ENCODE measurements around the gene AZI2. TPM values are rescaled to one million over a fixed set of nuclear protein-coding genes. Genes with fewer than 3 reads are reported as not detected.

Gene AZI2
- polyA plus RNA-seq, 2 of the 4 experiments (the other 2 are of a cell fraction): 35.6 to 99.4 TPM

GRCh38 chr3:28345690-28346089 is 2.9 kb downstream of the AZI2 start:
- Histone ChIP-seq H3K4me3 (no peak overlapping the region), H3K9me3 (no peaks in the 10 kb centered on the region), H3K4me1 (peaks cover 32% of the 10 kb centered on the region), H3K4me2 (no peak overlapping the region; the same call in 2 of the 3 replicates), H3K27ac (no peak overlapping the region)
- CTCF ChIA-PET: interaction anchor here (1.0 kb wide), 1 partner anchor 10 kb away, joined by 5 read pairs; no protein-coding TSS in a partner anchor
- TF ChIP-seq JUNB (IDR thresholded peaks at IDR 0.05): no peak
- TF ChIP-seq RFX5 (IDR thresholded peaks at IDR 0.05): no peak
- no peak for TF ChIP-seq ZFP36 (IDR thresholded peaks at IDR 0.05; ENCODE audit: borderline replicate concordance, partially characterized antibody)
- TF ChIP-seq MYC (IDR thresholded peaks at IDR 0.05; ENCODE audit: borderline replicate concordance, low read length): no peak
- no peak for TF ChIP-seq BHLHE40 (IDR thresholded peaks at IDR 0.05; ENCODE audit: low read depth, low read length)
- TF ChIP-seq ZSCAN20 (CRISPR knock-in tag; IDR thresholded peaks at IDR 0.05): no peak
- TF ChIP-seq E2F6 (IDR thresholded peaks at IDR 0.05; ENCODE audit: borderline replicate concordance, low read depth): no peak
- no peak for TF ChIP-seq EHMT2 (IDR thresholded peaks at IDR 0.05; ENCODE audit: low read depth)
- no peak for TF ChIP-seq HEYL (CRISPR knock-in tag; IDR thresholded peaks at IDR 0.05)
- no peak for TF ChIP-seq ESRRA (IDR thresholded peaks at IDR 0.05; ENCODE audit: borderline replicate concordance, low read length)
- no peak for TF ChIP-seq CHD4 (IDR thresholded peaks at IDR 0.05; ENCODE audit: borderline replicate concordance)
- TF ChIP-seq KDM5A (IDR thresholded peaks at IDR 0.05): no peak
- TF ChIP-seq MAX (IDR thresholded peaks at IDR 0.05): no peak
- TF ChIP-seq SREBF2 (IDR thresholded peaks at IDR 0.05): no peak
- no peak for TF ChIP-seq TFCP2L1 (CRISPR knock-in tag; IDR thresholded peaks at IDR 0.05)
- no peak for TF ChIP-seq HDAC2 (IDR thresholded peaks at IDR 0.05)
- TF ChIP-seq RNF2 (IDR thresholded peaks at IDR 0.05; ENCODE audit: borderline replicate concordance, low read depth): no peak
- TF ChIP-seq MAFK (IDR thresholded peaks at IDR 0.05; ENCODE audit: partially characterized antibody): no peak
- no peak for ATAC-seq
- FAIRE-seq: no peak
- no peak for DNase-seq (ENCODE audit: low read depth in 1 of 2, low spot score in 1 of 2)
- WGBS (ENCODE audit: missing lambda C conversion rate): 98% methylated on average over 1 of the region's 1 CpG
- POLR2A ChIA-PET: no interaction called here

- H3K4me3 ChIP-seq: no peak overlapping the region
- no peak for DNase-seq (ENCODE audit: low read depth in 1 of 2, low spot score in 1 of 2)
- no peak for FAIRE-seq
- H3K27ac ChIP-seq: no peak overlapping the region
- no peak overlapping the region; the same call in 2 of the 3 replicates for H3K4me2 ChIP-seq
- ATAC-seq: no peak
- TF ChIP-seq RCOR1 (IDR thresholded peaks at IDR 0.05; ENCODE audit: low read depth, low read length) (no peak), ZFP36 (IDR thresholded peaks at IDR 0.05; ENCODE audit: borderline replicate concordance, partially characterized antibody) (no peak), HOXB13 (CRISPR knock-in tag; IDR thresholded peaks at IDR 0.05; ENCODE audit: low read depth) (no peak), ZNF302 (CRISPR knock-in tag; IDR thresholded peaks at IDR 0.05) (no peak), EP300 (IDR thresholded peaks at IDR 0.05) (no peak), SMC3 (IDR thresholded peaks at IDR 0.05) (no peak), NR3C1 (IDR thresholded peaks at IDR 0.05) (no peak), ELK1 (IDR thresholded peaks at IDR 0.05; ENCODE audit: low read depth, low read length) (no peak), KDM1A (IDR thresholded peaks at IDR 0.05; ENCODE audit: low read depth) (no peak), RNF2 (IDR thresholded peaks at IDR 0.05; ENCODE audit: borderline replicate concordance, low read depth) (no peak), CHD4 (IDR thresholded peaks at IDR 0.05; ENCODE audit: borderline replicate concordance) (no peak), HOXB5 (CRISPR knock-in tag; IDR thresholded peaks at IDR 0.05) (no peak), EHMT2 (IDR thresholded peaks at IDR 0.05; ENCODE audit: low read depth) (no peak), RFX5 (IDR thresholded peaks at IDR 0.05) (no peak), NPAS2 (CRISPR knock-in tag; IDR thresholded peaks at IDR 0.05; ENCODE audit: borderline replicate concordance) (no peak), REST (IDR thresholded peaks at IDR 0.05) (no peak), BHLHE40 (IDR thresholded peaks at IDR 0.05; ENCODE audit: low read depth, low read length) (no peak), CTCF (IDR thresholded peaks at IDR 0.05) (no peak), ZSCAN20 (CRISPR knock-in tag; IDR thresholded peaks at IDR 0.05) (no peak)
- H3K4me1 ChIP-seq: peaks cover 28% of the 10 kb centered on the region
- no peaks in the 10 kb centered on the region for H3K9me3 ChIP-seq
- ChIA-PET POLR2A (no interaction called here), CTCF (no interaction called here)
Measured at GRCh38 chr3:28343144-28343543, 5.5 kb downstream of the AZI2 start.

Measured in A549 (cell line).